Neural progenitor cell (in vitro differentiated cells): ENCODE data around the gene COG5.

ENCODE experiments used
- CTCF ChIP-seq: fragments of 200-600 bp; sonication (generic); IDR thresholded peaks from 2 replicates; pipeline ENCODE4 v1.5.1; 2017; ENCODE audit warnings: antibody characterized with exemption, mild to moderate bottlenecking
- EZH2 ChIP-seq: fragments of 200-600 bp; sonication (generic); IDR thresholded peaks from 2 replicates; pipeline ENCODE4 v1.6.1; 2017; ENCODE audit warnings: antibody characterized with exemption, mild to moderate bottlenecking, moderate library complexity
- EZH2phosphoT487 ChIP-seq: fragments of 200-600 bp; sonication (generic); IDR thresholded peaks from 2 replicates; pipeline ENCODE4 v1.6.1; 2017; ENCODE audit warnings: antibody characterized with exemption

- TF ChIP-seq CTCF (no peak), EZH2phosphoT487 (no peak), EZH2 (no peak)
These were observed 310.1 kb downstream of the COG5 start for GRCh38 chr7:107253599-107253998.
